Gastrocnemius medialis (tissue), 4 donors: Measurements from ENCODE around the gene TEX30. TPM values are rescaled to one million over a fixed set of nuclear protein-coding genes. Genes with fewer than 3 reads are reported as not detected.
"Not testable (repeated sequence)": the region's sequence is repeated elsewhere in the genome, so short reads cannot be mapped to it uniquely, and the experiment has no call there.

ENCODE experiments used
- ATAC-seq, 2 donors: fragments of 150-250 bp; one replicate each; pipeline ENCODE4 v1.9.1; 2016
- DNase-seq, 2 donors: peaks; one replicate each; pipeline ENCODE4 v3.0.0-alpha.2; 2019
- H3K27ac ChIP-seq, 4 donors: fragments of 200-600 bp; sonication (generic); 1 replicate in 1 of 4; 2 replicates in 3 of 4; pipeline ENCODE4 v1.5.1; 2016 to 2018; ENCODE audit warnings: mild to moderate bottlenecking in 2 of 4, moderate library complexity in 1 of 4
- H3K27me3 ChIP-seq, 3 donors: fragments of 200-600 bp; sonication (generic) in 2 of 3; 1 replicate in 1 of 3; 2 replicates in 2 of 3; pipeline versions ENCODE4 v1.5.1 to v1.6.0; 2016 to 2019; ENCODE audit warnings: mild to moderate bottlenecking in 1 of 3, moderate library complexity in 1 of 3
- H3K36me3 ChIP-seq, 2 donors: fragments of 200-600 bp; sonication (generic) in 1 of 2; one replicate each; pipeline ENCODE4 v1.5.1; 2017 to 2018
- H3K4me1 ChIP-seq, 2 donors: fragments of 200-600 bp; sonication (generic) in 1 of 2; one replicate each; pipeline ENCODE4 v1.5.1; 2016 to 2017; ENCODE audit warnings: mild to moderate bottlenecking in 2 of 2
- H3K4me3 ChIP-seq, 4 donors: fragments of 200-600 bp; sonication (generic) in 3 of 4; 1 replicate in 1 of 4; 2 replicates in 3 of 4; pipeline ENCODE4 v1.5.1; 2016 to 2019; ENCODE audit warnings: mild to moderate bottlenecking in 2 of 4
- H3K9me3 ChIP-seq, 3 donors: fragments of 200-600 bp; sonication (generic) in 2 of 3; 1 replicate in 1 of 3; 2 replicates in 2 of 3; pipeline ENCODE4 v1.5.1; 2016 to 2019
- CTCF ChIP-seq, 5 experiments: fragments of 450-650 bp in 3 of 5; fragments of 200-600 bp in 2 of 5; sonication (generic) in 2 of 5; IDR thresholded peaks in 4 of 5; conservative IDR thresholded peaks in 1 of 5; 1 replicate in 4 of 5; 2 replicates in 1 of 5; pipeline ENCODE4 v1.5.1; 2016 to 2019; ENCODE audit warnings: antibody characterized with exemption in 5 of 5, mild to moderate bottlenecking in 3 of 5, moderate library complexity in 3 of 5
- POLR2A ChIP-seq, 2 donors: fragments of 450-650 bp; IDR thresholded peaks; one replicate each; pipeline ENCODE4 v1.6.1; 2017; ENCODE audit warnings: antibody characterized with exemption in 2 of 2, mild to moderate bottlenecking in 2 of 2, moderate library complexity in 2 of 2
- in situ Hi-C, 4 donors: fragments of 200-750 bp; cut with MboI; loops; one replicate each; pipeline versions ENCODE4 v1.15.0 to v1.8.0; 2017; ENCODE audit warnings: low sequenced_read_pairs in 4 of 4
- intact Hi-C: fragments of 100-400 bp; cut with DNase I; formaldehyde crosslinking; loops from one replicate; pipeline ENCODE4 v1.15.1; 2023; ENCODE audit warnings: low total_unique reads
- total RNA-seq, 4 donors: library from RNA; depleted of rRNA; stranded (reverse); fragments of >200 nt; gene quantifications; one replicate each; pipeline versions ENCODE4 v1.1.0 to v1.2.3, GENCODE V29; 2016

Gene TEX30
- total RNA-seq, 4 donors from 2014 or later, result 3.5 to 11.6 (median 10.2) TPM

DNA sequence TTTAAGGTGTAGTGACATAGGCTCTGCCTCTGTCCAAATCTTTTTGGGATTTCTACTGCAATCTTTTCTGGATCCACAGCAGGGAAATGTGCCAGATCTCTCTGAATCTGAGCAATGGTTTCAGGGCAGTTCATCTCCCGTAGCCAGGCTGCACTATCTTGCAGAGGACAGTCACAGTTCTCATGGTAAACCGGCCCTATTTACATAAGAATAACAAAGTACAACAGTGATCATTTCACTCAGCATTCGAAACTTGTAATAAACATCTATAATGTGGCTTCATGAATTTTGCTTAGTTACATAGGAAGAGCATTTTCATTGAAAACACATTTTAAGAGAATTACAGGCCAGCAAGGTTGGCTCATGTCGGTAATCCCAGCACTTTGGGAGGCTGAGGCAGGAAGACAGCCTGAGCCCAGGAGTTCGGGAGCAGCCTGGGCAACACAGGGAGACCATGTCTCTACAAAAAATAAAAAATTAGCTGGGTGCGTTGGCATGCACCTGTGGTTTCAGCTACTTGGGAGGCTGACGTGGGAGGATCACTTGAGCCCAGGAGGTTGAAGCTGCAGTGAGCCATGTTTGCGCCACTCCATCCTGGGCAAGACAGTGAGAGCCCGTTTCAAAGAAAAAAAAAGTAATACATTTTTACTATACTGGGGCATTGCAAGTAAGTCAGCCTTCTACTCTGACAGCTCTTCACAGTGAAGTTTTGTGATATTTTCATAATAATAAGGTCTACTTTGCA lies 20.2 kb upstream of the TEX30 start:
- TF ChIP-seq POLR2A (IDR thresholded peaks at IDR 0.05), result no peak

GRCh38 chr13:102792396-102792795 lies 18.8 kb upstream of the TEX30 start:
- Histone ChIP-seq H3K9me3 (no peaks in the 10 kb centered on the region), H3K27me3 (no peaks in the 10 kb centered on the region), H3K36me3 (no peaks in the 10 kb centered on the region), H3K27ac (no peak overlapping the region), H3K4me1 (no peaks in the 10 kb centered on the region), H3K4me3 (no peak overlapping the region)
- intact Hi-C loops (no loop called here), in situ Hi-C loops (no loop called here)
- TF ChIP-seq POLR2A (IDR thresholded peaks at IDR 0.05) (no peak), CTCF (IDR thresholded peaks at IDR 0.05 in 4 of 5, conservative IDR thresholded peaks at IDR 0.05 in 1 of 5) (no peak)
- ATAC-seq (no peak), DNase-seq (no peak)

More for the DNA sequence above, 20.2 kb upstream of the TEX30 start:
- intact Hi-C loops, result no loop called here
- Histone ChIP-seq H3K9me3 (no peaks in the 10 kb centered on the region), H3K4me3 (no peak overlapping the region), H3K27ac (no peak overlapping the region), H3K4me1 (peaks cover 0 to 6% of the 10 kb centered on the region in 2 donors), H3K36me3 (no peaks in the 10 kb centered on the region), H3K27me3 (no peaks in the 10 kb centered on the region)
- in situ Hi-C loops, result no loop called here
- ATAC-seq (no peak), DNase-seq (no peak)

GRCh38 chr13:102788683-102789082 lies 15.1 kb upstream of the TEX30 start:
- no peaks in the 10 kb centered on the region for H3K9me3 ChIP-seq
- H3K27me3 ChIP-seq, result no peaks in the 10 kb centered on the region
- TF ChIP-seq POLR2A (IDR thresholded peaks at IDR 0.05) (no peak), CTCF (IDR thresholded peaks at IDR 0.05 in 4 of 5, conservative IDR thresholded peaks at IDR 0.05 in 1 of 5) (no peak)
- ATAC-seq (no peak), DNase-seq (no peak)
- no peaks in the 10 kb centered on the region for H3K4me1 ChIP-seq
- no peak overlapping the region for H3K27ac ChIP-seq
- intact Hi-C loops, result no loop called here
- in situ Hi-C loops, result no loop called here
- H3K4me3 ChIP-seq, result no peak overlapping the region
- no peaks in the 10 kb centered on the region for H3K36me3 ChIP-seq

DNA sequence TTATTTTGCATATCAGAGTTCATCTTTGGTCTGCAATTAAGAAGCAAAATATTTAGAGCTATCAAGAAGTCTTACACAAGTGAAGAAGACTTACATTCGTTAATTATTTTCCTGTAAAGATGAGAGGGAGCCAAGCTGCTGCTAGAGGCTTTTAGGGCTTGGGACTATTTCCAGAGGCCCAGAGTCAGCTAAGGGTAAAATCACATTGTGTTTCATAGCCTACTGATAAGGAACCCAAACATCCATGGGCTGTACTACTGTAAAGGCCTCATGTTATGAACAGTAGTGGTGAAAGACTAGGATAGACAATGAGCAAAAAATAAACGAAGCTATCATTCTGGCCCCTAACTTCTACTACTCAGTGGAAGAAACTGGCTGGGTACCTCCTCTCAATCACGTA lies 10.9 kb upstream of the TEX30 start:
- Histone ChIP-seq H3K27ac (no peak overlapping the region), H3K36me3 (no peaks in the 10 kb centered on the region), H3K4me1 (no peaks in the 10 kb centered on the region), H3K9me3 (no peaks in the 10 kb centered on the region), H3K4me3 (no peak overlapping the region), H3K27me3 (no peaks in the 10 kb centered on the region)
- intact Hi-C loops, result no loop called here
- TF ChIP-seq CTCF (IDR thresholded peaks at IDR 0.05 in 4 of 5, conservative IDR thresholded peaks at IDR 0.05 in 1 of 5) (no peak), POLR2A (IDR thresholded peaks at IDR 0.05) (no peak)
- in situ Hi-C loops, result no loop called here
- DNase-seq (no peak), ATAC-seq (no peak)

GRCh38 chr13:102781591-102781990 lies 8.0 kb upstream of the TEX30 start:
- Histone ChIP-seq H3K4me1 (no peaks in the 10 kb centered on the region), H3K27me3 (no peaks in the 10 kb centered on the region), H3K4me3 (no peak overlapping the region), H3K36me3 (no peaks in the 10 kb centered on the region), H3K27ac (no peak overlapping the region), H3K9me3 (no peaks in the 10 kb centered on the region)
- TF ChIP-seq POLR2A (IDR thresholded peaks at IDR 0.05), result no peak
- TF ChIP-seq CTCF (IDR thresholded peaks at IDR 0.05 in 4 of 5, conservative IDR thresholded peaks at IDR 0.05 in 1 of 5), result no peak
- intact Hi-C loops, result no loop called here
- in situ Hi-C loops, result no loop called here
- DNase-seq (no peak), ATAC-seq (no peak)

- H3K4me3 ChIP-seq, result not testable (repeated sequence)
Observed at GRCh38 chr13:102780656-102781055, 7.1 kb upstream of the TEX30 start.

More at GRCh38 chr13:102780656-102781055, 7.1 kb upstream of the TEX30 start:
- H3K36me3 ChIP-seq, H3K27me3 ChIP-seq, H3K27ac ChIP-seq, intact Hi-C loops, H3K4me1 ChIP-seq, H3K9me3 ChIP-seq, in situ Hi-C loops, ATAC-seq, DNase-seq: not testable (repeated sequence)
